ENCODE measurements around the gene CPNE7.

GRCh38 chr16:89621698-89622409, 46.3 kb downstream of the CPNE7 start:
- TF ChIP-seq CTCF (conservative IDR thresholded peaks at IDR 0.05 in 1 of 2, IDR thresholded peaks at IDR 0.05 in 1 of 2; ENCODE audit: low read depth in 1 of 2, low read length in 2 of 2), result no peak
- no peak for TF ChIP-seq EZH2 (IDR thresholded peaks at IDR 0.05; ENCODE audit: low read length, missing control alignments)
